GM06990 (cell line): Measurements from ENCODE around the gene SPEF2.

ENCODE experiments used
- DNase-seq: peaks from one replicate; pipeline ENCODE4 v3.0.0-alpha.2; 2011; ENCODE audit not compliant: insufficient read length; ENCODE audit errors: extremely low read depth
- H3K27me3 ChIP-seq: replicated peaks from 2 replicates; pipeline ENCODE4 v1.6.0; 2011; ENCODE audit warnings: low read length; ENCODE audit not compliant: control insufficient read depth, insufficient read depth
- H3K36me3 ChIP-seq: 2 replicates; pipeline ENCODE4 v1.5.1; 2011; ENCODE audit warnings: low read length; ENCODE audit not compliant: control insufficient read depth, insufficient read depth
- H3K4me3 ChIP-seq: replicated peaks from 2 replicates; pipeline ENCODE4 v1.5.1; 2011; ENCODE audit warnings: low read depth, mild to moderate bottlenecking, control low read depth, low read length
- CTCF ChIP-seq: IDR thresholded peaks from 2 replicates; pipeline ENCODE4 v1.5.1; 2011; ENCODE audit warnings: low read length, control low read depth, mild to moderate bottlenecking, inconsistent platforms; ENCODE audit not compliant: insufficient read depth, poor library complexity, severe bottlenecking

SPEF2 gene

GRCh38 chr5:35657877-35658276, 40.2 kb downstream of the SPEF2 start:
- no peak for TF ChIP-seq CTCF
- no peak for DNase-seq
- H3K36me3 ChIP-seq, result no peaks in the 10 kb centered on the region

DNA sequence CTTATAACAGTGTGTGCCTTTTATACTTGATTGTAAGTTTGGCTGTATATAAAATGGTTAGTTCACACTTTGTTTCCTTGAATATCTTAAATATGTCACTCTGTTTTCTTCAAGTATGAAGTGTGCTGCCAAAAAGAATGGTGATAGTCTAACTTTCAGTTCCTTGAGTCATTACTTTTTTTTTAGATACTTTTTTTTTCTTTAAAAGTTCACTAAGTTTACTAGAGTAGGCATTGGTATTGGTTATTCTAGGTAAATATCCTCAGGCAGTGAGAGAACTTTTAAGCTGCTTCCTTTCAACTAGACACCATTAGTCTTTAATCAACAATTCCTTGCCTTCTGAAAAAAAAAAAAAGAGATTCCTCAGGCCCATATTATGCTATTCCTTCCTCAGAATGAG, 41.9 kb downstream of the SPEF2 start:
- DNase-seq, result no peak
- no peaks in the 10 kb centered on the region for H3K36me3 ChIP-seq
- no peak overlapping the region for H3K4me3 ChIP-seq
- no peak for TF ChIP-seq CTCF
- H3K27me3 ChIP-seq, result no peaks in the 10 kb centered on the region

More at GRCh38 chr5:35657877-35658276, 40.2 kb downstream of the SPEF2 start:
- Histone ChIP-seq H3K4me3 (no peak overlapping the region), H3K27me3 (no peaks in the 10 kb centered on the region)

- DNase-seq, result no peak
- Histone ChIP-seq H3K27me3 (no peaks in the 10 kb centered on the region), H3K4me3 (no peak overlapping the region), H3K36me3 (no peaks in the 10 kb centered on the region)
- no peak for TF ChIP-seq CTCF
Measured at GRCh38 chr5:35660451-35660850, 42.8 kb downstream of the SPEF2 start.

DNA sequence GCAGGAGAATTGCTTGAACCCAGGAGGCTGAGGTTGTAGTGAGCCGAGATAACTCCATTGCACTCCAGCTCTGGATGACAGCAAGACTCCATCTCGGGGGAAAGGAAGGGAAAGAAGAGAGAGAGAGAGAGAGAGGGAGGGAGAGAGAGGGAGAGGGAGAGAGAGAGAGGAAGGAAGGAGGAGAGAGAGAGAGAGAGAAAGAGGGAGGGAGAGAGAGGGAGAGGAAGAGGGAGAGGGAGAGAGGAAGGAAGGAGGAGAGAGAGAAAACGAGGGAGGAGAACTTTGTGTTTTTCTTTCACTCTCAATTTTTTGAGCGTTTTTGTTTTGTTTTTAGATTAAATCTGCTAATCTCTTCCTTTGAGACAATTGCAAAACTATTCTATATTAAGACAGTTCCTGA, 46.9 kb downstream of the SPEF2 start:
- Histone ChIP-seq H3K36me3 (no peaks in the 10 kb centered on the region), H3K4me3 (no peak overlapping the region), H3K27me3 (no peaks in the 10 kb centered on the region)
- DNase-seq, result no peak
- TF ChIP-seq CTCF, result no peak

- DNase-seq, result no peak
- Histone ChIP-seq H3K27me3 (no peaks in the 10 kb centered on the region), H3K4me3 (no peak overlapping the region), H3K36me3 (no peaks in the 10 kb centered on the region)
- TF ChIP-seq CTCF, result no peak
Measured at GRCh38 chr5:35665096-35665495, 47.4 kb downstream of the SPEF2 start.

GRCh38 chr5:35668319-35668718, 50.7 kb downstream of the SPEF2 start:
- no peaks in the 10 kb centered on the region for H3K27me3 ChIP-seq

More at GRCh38 chr5:35668319-35668718, 50.7 kb downstream of the SPEF2 start:
- DNase-seq, result no peak
- Histone ChIP-seq H3K36me3 (no peaks in the 10 kb centered on the region), H3K4me3 (no peak overlapping the region)
- no peak for TF ChIP-seq CTCF
